Ovary (tissue), 9 donors: ENCODE measurements around the gene LUC7L3. TPM values are rescaled to one million over a fixed set of nuclear protein-coding genes. Genes with fewer than 3 reads are reported as not detected.

Experiments
- DNase-seq, 5 donors: peaks; one replicate each; pipeline ENCODE4 v3.0.0-alpha.2; 2019 to 2020
- H3K27ac ChIP-seq, 2 donors: fragments of 200-600 bp; one replicate each; pipeline versions ENCODE4 v1.5.1 to v1.8.0; 2019 to 2022
- H3K27me3 ChIP-seq: fragments of 200-600 bp; one replicate; pipeline ENCODE4 v1.8.0; 2022
- H3K36me3 ChIP-seq: fragments of 200-600 bp; sonication (generic); one replicate; pipeline ENCODE4 v1.5.1; 2019
- H3K4me1 ChIP-seq: one replicate; pipeline ENCODE4 v1.8.1; 2013; ENCODE audit warnings: mild to moderate bottlenecking, moderate library complexity; ENCODE audit not compliant: insufficient read depth
- H3K4me3 ChIP-seq: fragments of 200-600 bp; sonication (generic); one replicate; pipeline ENCODE4 v1.5.1; 2017
- H3K9me3 ChIP-seq, 2 donors: fragments of 200-600 bp in 1 of 2; sonication (generic) in 1 of 2; one replicate each; pipeline versions ENCODE4 v1.5.1 to v1.8.1; 2013 to 2019; ENCODE audit warnings: mild to moderate bottlenecking in 1 of 2, moderate library complexity in 1 of 2
- CTCF ChIP-seq, 3 donors: fragments of 450-650 bp in 2 of 3; fragments of 200-600 bp in 1 of 3; IDR thresholded peaks; one replicate each; pipeline versions ENCODE4 v1.5.1 to v1.8.0; 2016 to 2022; ENCODE audit warnings: antibody characterized with exemption in 3 of 3, mild to moderate bottlenecking in 1 of 3
- EP300 ChIP-seq: sonication (generic); formaldehyde crosslinking; IDR thresholded peaks from one replicate; pipeline ENCODE4 v1.6.1; 2017; ENCODE audit warnings: antibody characterized with exemption
- POLR2A ChIP-seq: fragments of 450-650 bp; IDR thresholded peaks from one replicate; pipeline ENCODE4 v1.6.1; 2017; ENCODE audit warnings: antibody characterized with exemption, mild to moderate bottlenecking, moderate library complexity
- WGBS, 3 donors: extraction: QIAGEN DNeasy Blood & Tissue Kit in 1 of 3; methylation state at CpG; one replicate each; pipeline versions ENCODE4 v1.1.5 to v1.1.7; 2013 to 2017; 5-methylcytosine and 5-hydroxymethylcytosine counted together
- intact Hi-C, 4 donors: fragments of 100-400 bp; cut with DNase I; formaldehyde crosslinking; loops; one replicate each; pipeline versions ENCODE4 v1.11.0 to v1.15.1; 2022 to 2023
- polyA plus RNA-seq, 2 donors: library from polyadenylated mRNA; stranded (reverse); fragments of 200-250 nt in 1 of 2; fragments of 350-450 nt in 1 of 2; fragmentation: Illumina TruSeq in 1 of 2; extraction: RNeasy Lipid Tissue Mini Kit (QIAGEN cat#74804) in 1 of 2; gene quantifications; one replicate each; pipeline ENCODE4 v1.2.3, GENCODE V29; 2013 to 2014
- total RNA-seq, 7 donors: library from RNA; depleted of rRNA in 2 of 7; stranded (reverse); fragments of >200 nt in 2 of 7; fragmentation: NEBNext Ultra II Directional in 3 of 7; extraction: Animal tissue kit (Norgen Biotek cat#: 25700) in 3 of 7; gene quantifications; one replicate each; pipeline versions ENCODE4 v1.1.0 to v1.2.4, GENCODE V29; 2016 to 2023
- donor health status: DM: no; HTN: no; CAD: no; lungs with moderate emphysema.
- donor health status: DM: no; HTN: no; CAD: no.
- donor health status: Bipolar disorder and iron deficiency.
- donor health status: DM: yes; HTN: yes; CAD: no.
- donor health status: DM: no; HTN: no; CAD: no.
- donor health status: DM: yes; HTN: yes; CAD: no.

The LUC7L3 gene
- total and polyA plus RNA-seq, 9 donors: 96.5 to 172 (median 139) TPM

GRCh38 chr17:50792132-50792531, 72.7 kb downstream of the LUC7L3 start:
- intact Hi-C loops: no loop called here
- no peak for DNase-seq
- H3K27me3 ChIP-seq: no peaks in the 10 kb centered on the region
- H3K27ac ChIP-seq: no peak overlapping the region
- 89 to 93% (median 92%) methylated on average over 7 of the region's 7 CpGs for WGBS, 3 donors
- no peaks in the 10 kb centered on the region for H3K9me3 ChIP-seq
- no peaks in the 10 kb centered on the region for H3K36me3 ChIP-seq
- TF ChIP-seq POLR2A: no peak
- TF ChIP-seq CTCF (IDR thresholded peaks at IDR 0.05): no peak
- no peak for TF ChIP-seq EP300
- H3K4me3 ChIP-seq: no peak overlapping the region
- peaks cover 1% of the 10 kb centered on the region for H3K4me1 ChIP-seq

DNA sequence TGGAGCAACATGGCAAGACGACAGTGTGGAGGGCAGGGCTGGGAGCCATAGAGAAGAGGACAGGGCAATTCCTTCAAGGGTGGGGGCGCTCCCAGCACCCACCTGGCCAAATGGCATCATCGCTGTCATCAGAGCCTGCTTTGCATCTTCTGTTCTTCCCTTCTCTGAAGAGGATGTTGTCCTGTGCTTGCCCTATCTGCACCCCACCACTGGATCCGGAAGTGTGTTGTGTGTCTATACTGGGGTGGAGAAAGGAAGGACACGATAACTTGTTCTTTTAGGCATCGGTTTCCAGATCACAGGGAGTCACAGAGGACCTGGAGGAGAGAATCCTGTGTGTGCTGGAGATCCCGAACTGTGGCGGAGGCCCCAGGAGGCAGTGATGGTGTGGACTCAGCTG, 73.6 kb downstream of the LUC7L3 start:
- no peak overlapping the region for H3K27ac ChIP-seq
- no peaks in the 10 kb centered on the region for H3K27me3 ChIP-seq
- no peak for DNase-seq
- no peaks in the 10 kb centered on the region for H3K36me3 ChIP-seq
- peaks cover 5% of the 10 kb centered on the region for H3K4me1 ChIP-seq
- no peaks in the 10 kb centered on the region for H3K9me3 ChIP-seq
- no peak for TF ChIP-seq POLR2A
- TF ChIP-seq CTCF (IDR thresholded peaks at IDR 0.05): no peak
- no peak for TF ChIP-seq EP300
- H3K4me3 ChIP-seq: no peak overlapping the region
- 92 to 98% (median 96%) methylated on average over 8 of the region's 8 CpGs for WGBS, 3 donors
- intact Hi-C loops: no loop called here

GRCh38 chr17:50794361-50794760, 75.0 kb downstream of the LUC7L3 start:
- no peak for DNase-seq
- intact Hi-C loops: no loop called here
- Histone ChIP-seq H3K4me1 (peaks cover 5% of the 10 kb centered on the region), H3K36me3 (no peaks in the 10 kb centered on the region), H3K4me3 (no peak overlapping the region), H3K27ac (no peak overlapping the region), H3K27me3 (no peaks in the 10 kb centered on the region), H3K9me3 (no peaks in the 10 kb centered on the region)
- TF ChIP-seq EP300: no peak
- TF ChIP-seq POLR2A: no peak
- TF ChIP-seq CTCF (IDR thresholded peaks at IDR 0.05): no peak
- 86 to 93% (median 92%) methylated on average over 6 of the region's 6 CpGs for WGBS, 3 donors

GRCh38 chr17:50797135-50797810, 77.9 kb downstream of the LUC7L3 start:
- TF ChIP-seq EP300 (no peak), POLR2A (no peak)
- DNase-seq: peak in 2 of 5 donors; percentile 35 to 72
- no peaks in the 10 kb centered on the region for H3K36me3 ChIP-seq
- H3K4me1 ChIP-seq: peaks cover 5% of the 10 kb centered on the region
- no peaks in the 10 kb centered on the region for H3K27me3 ChIP-seq
- H3K4me3 ChIP-seq: no peak overlapping the region
- no peaks in the 10 kb centered on the region for H3K9me3 ChIP-seq
- intact Hi-C loops: no loop called here
- WGBS, 3 donors: 18 to 30% (median 23%) methylated on average over 11 of the region's 11 CpGs
- H3K27ac ChIP-seq: peak overlapping the region in 1 of 2 donors; percentile 52

DNA sequence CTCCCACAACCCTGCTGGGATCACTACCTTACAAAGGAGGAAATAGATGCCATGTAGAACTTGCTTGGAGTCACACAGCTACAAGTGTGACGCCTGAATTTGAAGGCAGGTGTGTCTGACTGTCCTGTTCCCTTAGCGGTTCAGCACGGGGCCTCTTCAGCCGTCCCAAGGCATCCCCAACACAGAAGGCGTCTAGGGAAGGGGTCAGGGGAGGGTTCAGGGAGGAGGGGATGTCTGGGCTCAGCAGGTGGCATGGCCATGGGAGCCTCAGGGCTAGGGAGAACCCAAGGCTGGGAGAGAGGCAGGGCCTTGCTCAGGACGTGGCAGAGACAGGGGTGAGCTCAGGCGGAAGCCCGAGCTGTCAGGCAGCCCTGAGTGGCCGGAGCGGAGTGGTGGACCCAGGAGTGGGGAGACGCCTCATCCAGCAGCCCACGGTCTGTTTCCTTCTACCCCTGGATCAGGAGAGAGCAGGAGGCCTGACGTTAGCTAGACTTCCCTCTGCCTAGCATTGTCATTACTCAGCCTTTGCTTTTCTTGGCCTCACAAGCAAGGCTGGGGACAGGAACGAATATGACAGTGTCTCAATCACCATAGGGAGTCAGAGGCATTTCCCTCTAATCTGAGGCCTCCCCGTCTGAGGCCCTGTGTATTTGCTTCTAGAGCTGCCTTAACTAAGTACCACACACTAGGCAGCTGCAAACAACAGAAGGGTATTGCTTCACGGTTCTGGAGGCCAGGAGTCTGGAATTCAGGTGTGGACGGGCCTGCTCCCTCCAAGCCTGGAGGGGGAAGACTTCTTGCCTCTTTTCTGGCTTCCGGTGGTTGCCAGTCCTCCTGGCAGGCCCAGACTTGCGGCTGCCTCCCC, 79.3 kb downstream of the LUC7L3 start:
- 90 to 92% (median 92%) methylated on average over 19 of the region's 19 CpGs for WGBS, 3 donors
- TF ChIP-seq CTCF (IDR thresholded peaks at IDR 0.05) (no peak), EP300 (no peak), POLR2A (no peak)
- DNase-seq: no peak
- intact Hi-C loops: no loop called here
- Histone ChIP-seq H3K4me1 (peaks cover 5% of the 10 kb centered on the region), H3K27ac (peak overlapping the region in 1 of 2 donors; percentile 2), H3K9me3 (no peaks in the 10 kb centered on the region), H3K36me3 (no peaks in the 10 kb centered on the region), H3K27me3 (no peaks in the 10 kb centered on the region), H3K4me3 (no peak overlapping the region)
